IMR-90 (cell line): Measurements from ENCODE around the gene SLC49A4.

Experiments used
- FOS ChIP-seq: fragments of 150-350 bp; IDR thresholded peaks from 2 replicates; pipeline ENCODE4 v1.6.1; 2016; ENCODE audit warnings: low read depth, low read length
- MXI1 ChIP-seq: IDR thresholded peaks from 2 replicates; pipeline ENCODE4 v1.6.1; 2012; ENCODE audit warnings: low read depth, mild to moderate bottlenecking, low read length, moderate library complexity, borderline replicate concordance
- POLR2A ChIP-seq: IDR thresholded peaks from 2 replicates; pipeline ENCODE4 v1.6.1; 2012; ENCODE audit warnings: mild to moderate bottlenecking, low read depth, low read length
- RCOR1 ChIP-seq: IDR thresholded peaks from 2 replicates; pipeline ENCODE4 v1.6.1; 2012; ENCODE audit warnings: mild to moderate bottlenecking, low read length, improper control_type of control experiment; ENCODE audit not compliant: insufficient replicate concordance
- TF ChIP-seq, protein P1 (sequence below): conservative IDR thresholded peaks from 2 replicates; pipeline ENCODE4 v1.5.1; 2012; ENCODE audit warnings: mild to moderate bottlenecking, low read depth, low read length, improper control_type of control experiment
- TF ChIP-seq, protein P2 (sequence below): fragments of 150-350 bp; IDR thresholded peaks from 2 replicates; pipeline ENCODE4 v1.6.1; 2017; ENCODE audit warnings: mild to moderate bottlenecking, antibody characterized with exemption, low read length, low read depth

GRCh38 chr3:122760453-122761271 is 34.2 kb upstream of the SLC49A4 start:
- TF ChIP-seq, protein P1, sequence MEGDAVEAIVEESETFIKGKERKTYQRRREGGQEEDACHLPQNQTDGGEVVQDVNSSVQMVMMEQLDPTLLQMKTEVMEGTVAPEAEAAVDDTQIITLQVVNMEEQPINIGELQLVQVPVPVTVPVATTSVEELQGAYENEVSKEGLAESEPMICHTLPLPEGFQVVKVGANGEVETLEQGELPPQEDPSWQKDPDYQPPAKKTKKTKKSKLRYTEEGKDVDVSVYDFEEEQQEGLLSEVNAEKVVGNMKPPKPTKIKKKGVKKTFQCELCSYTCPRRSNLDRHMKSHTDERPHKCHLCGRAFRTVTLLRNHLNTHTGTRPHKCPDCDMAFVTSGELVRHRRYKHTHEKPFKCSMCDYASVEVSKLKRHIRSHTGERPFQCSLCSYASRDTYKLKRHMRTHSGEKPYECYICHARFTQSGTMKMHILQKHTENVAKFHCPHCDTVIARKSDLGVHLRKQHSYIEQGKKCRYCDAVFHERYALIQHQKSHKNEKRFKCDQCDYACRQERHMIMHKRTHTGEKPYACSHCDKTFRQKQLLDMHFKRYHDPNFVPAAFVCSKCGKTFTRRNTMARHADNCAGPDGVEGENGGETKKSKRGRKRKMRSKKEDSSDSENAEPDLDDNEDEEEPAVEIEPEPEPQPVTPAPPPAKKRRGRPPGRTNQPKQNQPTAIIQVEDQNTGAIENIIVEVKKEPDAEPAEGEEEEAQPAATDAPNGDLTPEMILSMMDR: no peak
- TF ChIP-seq, protein P2, sequence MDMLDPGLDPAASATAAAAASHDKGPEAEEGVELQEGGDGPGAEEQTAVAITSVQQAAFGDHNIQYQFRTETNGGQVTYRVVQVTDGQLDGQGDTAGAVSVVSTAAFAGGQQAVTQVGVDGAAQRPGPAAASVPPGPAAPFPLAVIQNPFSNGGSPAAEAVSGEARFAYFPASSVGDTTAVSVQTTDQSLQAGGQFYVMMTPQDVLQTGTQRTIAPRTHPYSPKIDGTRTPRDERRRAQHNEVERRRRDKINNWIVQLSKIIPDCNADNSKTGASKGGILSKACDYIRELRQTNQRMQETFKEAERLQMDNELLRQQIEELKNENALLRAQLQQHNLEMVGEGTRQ: no peak
- TF ChIP-seq MXI1 (no peak), POLR2A (no peak), RCOR1 (no peak), FOS (no peak)
